Thoracic aorta (tissue), 2 donors: ENCODE measurements around the gene PAEP. TPM values are rescaled to one million over a fixed set of nuclear protein-coding genes. Genes with fewer than 3 reads are reported as not detected.
"Not testable (repeated sequence)": the region's sequence is repeated elsewhere in the genome, so short reads cannot be mapped to it uniquely, and the experiment has no call there.

Experiments used
- ATAC-seq: fragments of 150-250 bp; one replicate; pipeline ENCODE4 v1.8.0; 2017; ENCODE audit warnings: low read depth; ENCODE audit not compliant: insufficient number of reproducible peaks, low FRiP score
- DNase-seq: peaks from one replicate; pipeline ENCODE4 v3.0.0-alpha.2; 2020; ENCODE audit warnings: low spot score
- H3K27ac ChIP-seq, 2 donors: fragments of 200-600 bp; sonication (generic); 1 replicate in 1 of 2; 2 replicates in 1 of 2; pipeline ENCODE4 v1.5.1; 2016; ENCODE audit warnings: mild to moderate bottlenecking in 2 of 2, moderate library complexity in 2 of 2
- H3K27me3 ChIP-seq: fragments of 200-600 bp; sonication (generic); replicated peaks from 2 replicates; pipeline ENCODE4 v1.6.0; 2016; ENCODE audit warnings: mild to moderate bottlenecking; ENCODE audit not compliant: insufficient read depth
- H3K36me3 ChIP-seq: fragments of 200-600 bp; sonication (generic); one replicate; pipeline ENCODE4 v1.5.1; 2016
- H3K4me1 ChIP-seq, 2 donors: fragments of 200-600 bp; sonication (generic); 1 replicate in 1 of 2; 2 replicates in 1 of 2; pipeline versions ENCODE4 v1.5.1 to v1.6.0; 2016; ENCODE audit warnings: low read depth in 2 of 2, mild to moderate bottlenecking in 1 of 2; ENCODE audit not compliant: control insufficient read depth in 1 of 2
- H3K4me3 ChIP-seq: fragments of 200-600 bp; sonication (generic); 2 replicates; pipeline ENCODE4 v1.5.1; 2016; ENCODE audit warnings: mild to moderate bottlenecking
- H3K9me3 ChIP-seq: fragments of 200-600 bp; sonication (generic); 2 replicates; pipeline ENCODE4 v1.5.1; 2016
- total RNA-seq, 2 donors: library from RNA; depleted of rRNA; stranded (reverse); fragments of >200 nt; gene quantifications; one replicate each; pipeline versions ENCODE4 v1.1.0 to v1.2.3, GENCODE V29; 2016
- TF ChIP-seq, protein P1 (sequence below): fragments of 200-600 bp; sonication (generic); IDR thresholded peaks from one replicate; pipeline ENCODE4 v1.5.1; 2019; ENCODE audit warnings: antibody characterized with exemption

PAEP gene
- total RNA-seq, 2 donors from 2014 or later: not detected

- Histone ChIP-seq H3K36me3 (no peaks in the 10 kb centered on the region), H3K27me3 (no peaks in the 10 kb centered on the region), H3K4me1 (no peaks in the 10 kb centered on the region), H3K27ac (no peak overlapping the region), H3K4me3 (no peak overlapping the region), H3K9me3 (no peaks in the 10 kb centered on the region)
- DNase-seq (no peak), ATAC-seq (no peak)
- TF ChIP-seq, protein P1, sequence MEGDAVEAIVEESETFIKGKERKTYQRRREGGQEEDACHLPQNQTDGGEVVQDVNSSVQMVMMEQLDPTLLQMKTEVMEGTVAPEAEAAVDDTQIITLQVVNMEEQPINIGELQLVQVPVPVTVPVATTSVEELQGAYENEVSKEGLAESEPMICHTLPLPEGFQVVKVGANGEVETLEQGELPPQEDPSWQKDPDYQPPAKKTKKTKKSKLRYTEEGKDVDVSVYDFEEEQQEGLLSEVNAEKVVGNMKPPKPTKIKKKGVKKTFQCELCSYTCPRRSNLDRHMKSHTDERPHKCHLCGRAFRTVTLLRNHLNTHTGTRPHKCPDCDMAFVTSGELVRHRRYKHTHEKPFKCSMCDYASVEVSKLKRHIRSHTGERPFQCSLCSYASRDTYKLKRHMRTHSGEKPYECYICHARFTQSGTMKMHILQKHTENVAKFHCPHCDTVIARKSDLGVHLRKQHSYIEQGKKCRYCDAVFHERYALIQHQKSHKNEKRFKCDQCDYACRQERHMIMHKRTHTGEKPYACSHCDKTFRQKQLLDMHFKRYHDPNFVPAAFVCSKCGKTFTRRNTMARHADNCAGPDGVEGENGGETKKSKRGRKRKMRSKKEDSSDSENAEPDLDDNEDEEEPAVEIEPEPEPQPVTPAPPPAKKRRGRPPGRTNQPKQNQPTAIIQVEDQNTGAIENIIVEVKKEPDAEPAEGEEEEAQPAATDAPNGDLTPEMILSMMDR: no peak
These were observed 34.6 kb upstream of the PAEP start for GRCh38 chr9:135526730-135527571.

- not testable (repeated sequence) for H3K36me3 ChIP-seq, H3K9me3 ChIP-seq, DNase-seq, ATAC-seq, H3K27ac ChIP-seq, H3K4me1 ChIP-seq, H3K27me3 ChIP-seq, H3K4me3 ChIP-seq
These were observed 32.6 kb upstream of the PAEP start for GRCh38 chr9:135528842-135529435.

- Histone ChIP-seq H3K36me3 (no peaks in the 10 kb centered on the region), H3K9me3 (no peaks in the 10 kb centered on the region), H3K4me1 (no peaks in the 10 kb centered on the region), H3K4me3 (no peak overlapping the region), H3K27me3 (no peaks in the 10 kb centered on the region), H3K27ac (no peak overlapping the region)
- ATAC-seq (no peak), DNase-seq (no peak)
- TF ChIP-seq, protein P1: no peak
These were observed 31.4 kb upstream of the PAEP start for GRCh38 chr9:135530146-135530545.

DNA sequence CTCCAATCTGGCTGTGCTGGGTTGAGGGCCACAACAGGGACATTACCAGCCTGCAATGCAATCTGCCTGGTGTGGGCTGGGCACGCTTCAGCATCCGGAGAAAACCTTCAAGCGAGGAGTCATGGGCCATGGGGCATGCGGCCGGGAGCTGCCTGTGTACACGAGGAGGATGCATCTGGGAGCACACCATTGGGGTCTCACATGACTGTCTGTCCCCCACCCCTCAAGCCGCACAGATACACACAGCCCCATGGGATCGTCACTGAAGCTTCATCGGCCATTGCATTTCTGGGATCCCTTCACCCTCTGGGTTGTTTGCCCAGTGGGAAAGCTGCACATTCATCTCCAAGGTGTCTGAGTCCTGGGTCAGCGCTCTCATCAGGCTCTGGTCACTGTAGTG lies 30.5 kb upstream of the PAEP start:
- no peaks in the 10 kb centered on the region for H3K4me1 ChIP-seq
- no peak overlapping the region for H3K27ac ChIP-seq
- DNase-seq (no peak), ATAC-seq (no peak)
- TF ChIP-seq, protein P1: no peak
- H3K9me3 ChIP-seq: no peaks in the 10 kb centered on the region
- no peaks in the 10 kb centered on the region for H3K27me3 ChIP-seq
- H3K36me3 ChIP-seq: no peaks in the 10 kb centered on the region
- no peak overlapping the region for H3K4me3 ChIP-seq

- Histone ChIP-seq H3K9me3 (no peaks in the 10 kb centered on the region), H3K4me1 (no peaks in the 10 kb centered on the region), H3K4me3 (no peak overlapping the region), H3K27ac (no peak overlapping the region), H3K27me3 (no peaks in the 10 kb centered on the region), H3K36me3 (no peaks in the 10 kb centered on the region)
- no peak for ATAC-seq
- TF ChIP-seq, protein P1: no peak
- DNase-seq: no peak
These were observed 28.4 kb upstream of the PAEP start for GRCh38 chr9:135533113-135533512.
